GM19023 (cell line): Measurements from ENCODE around the gene USP20.

Experiments
- ATAC-seq: cut with Tn5 transposase; IDR thresholded peaks from one replicate; pipeline ENCODE4 v1.9.1; 2021; ENCODE audit warnings: mild to moderate bottlenecking, moderate library complexity; ENCODE audit not compliant: unreplicated experiment

USP20 gene

GRCh38 chr9:129851821-129852220 lies 16.6 kb downstream of the USP20 start:
- no peak for ATAC-seq

GRCh38 chr9:129852579-129852978 lies 17.3 kb downstream of the USP20 start:
- no peak for ATAC-seq

GRCh38 chr9:129853614-129854013 lies 18.4 kb downstream of the USP20 start:
- ATAC-seq = no peak

- ATAC-seq = no peak
Measured at GRCh38 chr9:129854588-129855110, 19.4 kb downstream of the USP20 start.

GRCh38 chr9:129857207-129857606 lies 21.9 kb downstream of the USP20 start:
- ATAC-seq = no peak

- ATAC-seq = no peak
Measured at GRCh38 chr9:129858167-129858962, 23.1 kb downstream of the USP20 start.

GRCh38 chr9:129860653-129861446 lies 25.6 kb downstream of the USP20 start:
- no peak for ATAC-seq

- ATAC-seq = no peak
Measured at GRCh38 chr9:129861447-129861827, 26.2 kb downstream of the USP20 start.

GRCh38 chr9:129863059-129863690 lies 27.9 kb downstream of the USP20 start:
- ATAC-seq = no peak

- ATAC-seq = no peak
Measured at GRCh38 chr9:129864991-129865647, 29.9 kb downstream of the USP20 start.

GRCh38 chr9:129865668-129866320 lies 30.5 kb downstream of the USP20 start:
- ATAC-seq = no peak

- no peak for ATAC-seq
Measured at GRCh38 chr9:129866394-129867135, 31.3 kb downstream of the USP20 start.

GRCh38 chr9:129867136-129868022 lies 32.1 kb downstream of the USP20 start:
- no peak for ATAC-seq

- ATAC-seq = no peak
Measured at GRCh38 chr9:129868023-129868871, 33.0 kb downstream of the USP20 start.

- no peak for ATAC-seq
Measured at GRCh38 chr9:129868872-129869486, 33.7 kb downstream of the USP20 start.

GRCh38 chr9:129869585-129870501 lies 34.6 kb downstream of the USP20 start:
- ATAC-seq = no peak
